SK-N-SH (cell line): Measurements from ENCODE around the gene SLC35F6. TPM values are rescaled to one million over a fixed set of nuclear protein-coding genes. Genes with fewer than 3 reads are reported as not detected.

Source experiments
- CTCF ChIA-PET: fragments of 300-600, 350-600 bp; formaldehyde crosslinking; extraction: SDS; loops from one replicate; lab custom pipeline; 2021; lab: Yijun Ruan, JAX
- POLR2A ChIA-PET: fragments of 350-600 bp; sonication (Branson Sonifier 250); formaldehyde crosslinking; extraction: SDS; loops from one replicate; lab custom pipeline; 2020; ENCODE audit warnings: antibody characterized with exemption, inconsistent platforms; lab: Yijun Ruan, JAX
- DNase-seq: peaks from one replicate; pipeline ENCODE4 v3.0.0; 2012
- H2AFZ ChIP-seq: fragments of 200-600 bp; sonication (generic); 2 replicates; pipeline ENCODE4 v1.8.1; 2016; ENCODE audit warnings: antibody characterized with exemption, mild to moderate bottlenecking, low read depth
- H3F3A ChIP-seq: fragments of 200-600 bp; sonication (generic); replicated peaks from 2 replicates; pipeline ENCODE3; 2016; ENCODE audit warnings: antibody characterized with exemption, mild to moderate bottlenecking; ENCODE audit not compliant: insufficient read depth
- H3K27ac ChIP-seq, 2 experiments: fragments of 200-500 bp in 1 of 2; fragments of 200-600 bp in 1 of 2; sonication (Bioruptor generic) in 1 of 2; sonication (generic), shearing (Covaris generic) in 1 of 2; 2 replicates each; pipeline versions ENCODE4 v1.5.1 to v1.6.1; 2014 to 2016; ENCODE audit warnings: low read depth in 2 of 2, inconsistent platforms in 1 of 2, low read length in 1 of 2, mild to moderate bottlenecking in 1 of 2, mixed read lengths in 1 of 2
- H3K27me3 ChIP-seq: fragments of 200-600 bp; sonication (generic), shearing (Covaris generic); 2 replicates; pipeline ENCODE4 v1.6.1; 2016; ENCODE audit warnings: mixed run types; ENCODE audit not compliant: insufficient read depth
- H3K36me3 ChIP-seq, 2 experiments: fragments of 200-500 bp in 1 of 2; fragments of 200-600 bp in 1 of 2; sonication (Bioruptor generic) in 1 of 2; sonication (generic) in 1 of 2; replicated peaks in 1 of 2; 2 replicates each; pipeline versions ENCODE3 to v1.5.1; 2014 to 2016; ENCODE audit warnings: low read length in 1 of 2, mild to moderate bottlenecking in 1 of 2; ENCODE audit not compliant: insufficient read depth in 2 of 2, control insufficient read depth in 1 of 2
- H3K4me1 ChIP-seq, 2 experiments: fragments of 200-500 bp in 1 of 2; fragments of 200-600 bp in 1 of 2; sonication (Bioruptor generic) in 1 of 2; sonication (generic), shearing (Covaris generic) in 1 of 2; 2 replicates each; pipeline versions ENCODE4 v1.5.1 to v1.6.1; 2014 to 2016; ENCODE audit warnings: low read depth in 1 of 2, low read length in 1 of 2, mixed run types in 1 of 2; ENCODE audit not compliant: insufficient read depth in 2 of 2, control insufficient read depth in 1 of 2
- H3K4me2 ChIP-seq: fragments of 200-600 bp; sonication (generic), shearing (Covaris generic); 2 replicates; pipeline ENCODE4 v1.6.1; 2017; ENCODE audit warnings: mixed run types
- H3K4me3 ChIP-seq, 2 experiments: fragments of 200-500 bp in 1 of 2; fragments of 200-600 bp in 1 of 2; sonication (Bioruptor generic) in 1 of 2; sonication (generic), shearing (Covaris generic) in 1 of 2; 2 replicates each; pipeline versions ENCODE4 v1.5.1 to v1.8.1; 2014 to 2016; ENCODE audit warnings: low read depth in 2 of 2, inconsistent platforms in 1 of 2, low read length in 1 of 2, mild to moderate bottlenecking in 1 of 2, mixed read lengths in 1 of 2, moderate library complexity in 1 of 2
- H3K79me2 ChIP-seq: fragments of 200-600 bp; sonication (generic); 2 replicates; pipeline ENCODE4 v1.8.1; 2017; ENCODE audit warnings: mild to moderate bottlenecking; ENCODE audit not compliant: insufficient read depth
- H3K9ac ChIP-seq: fragments of 200-600 bp; sonication (generic); 2 replicates; pipeline ENCODE4 v1.6.1; 2017; ENCODE audit warnings: mixed run types
- H3K9me2 ChIP-seq: fragments of 200-600 bp; sonication (generic); 2 replicates; pipeline ENCODE4 v1.6.1; 2017; ENCODE audit warnings: mixed run types
- H3K9me3 ChIP-seq: fragments of 200-600 bp; sonication (generic); 2 replicates; pipeline ENCODE4 v1.6.1; 2017; ENCODE audit warnings: mixed run types, mild to moderate bottlenecking, moderate library complexity
- H4K20me1 ChIP-seq: fragments of 200-600 bp; sonication (generic); 2 replicates; pipeline ENCODE4 v1.6.1; 2017; ENCODE audit warnings: mild to moderate bottlenecking, mixed run types; ENCODE audit not compliant: insufficient read depth
- EZH2phosphoT487 ChIP-seq: fragments of 200-600 bp; sonication (generic); IDR thresholded peaks from 2 replicates; pipeline ENCODE4 v1.6.1; 2017; ENCODE audit warnings: low read depth, mixed run types, mild to moderate bottlenecking, antibody characterized with exemption, moderate library complexity, borderline replicate concordance
- FOSL2 ChIP-seq: IDR thresholded peaks from 2 replicates; pipeline ENCODE4 v1.4.0; 2012; ENCODE audit warnings: low read depth, mild to moderate bottlenecking, moderate library complexity, borderline replicate concordance
- FOXJ3 ChIP-seq: sonication (generic); formaldehyde crosslinking; IDR thresholded peaks from 2 replicates; pipeline ENCODE4 v1.5.1; 2020; ENCODE audit warnings: mild to moderate bottlenecking, missing genetic modification reagents
- GABPA ChIP-seq: IDR thresholded peaks from 2 replicates; pipeline ENCODE4 v1.4.0; 2012; ENCODE audit warnings: low read depth, mild to moderate bottlenecking
- JUND ChIP-seq: IDR thresholded peaks from 2 replicates; pipeline ENCODE4 v1.4.0; 2012
- MEF2A ChIP-seq: IDR thresholded peaks from 2 replicates; pipeline ENCODE4 v1.4.0; 2012; ENCODE audit warnings: low read depth, borderline replicate concordance
- RAD21 ChIP-seq: IDR thresholded peaks from 2 replicates; pipeline ENCODE4 v1.6.1; 2012; ENCODE audit warnings: mild to moderate bottlenecking, low read length
- RFX5 ChIP-seq: IDR thresholded peaks from 2 replicates; pipeline ENCODE4 v1.6.1; 2012; ENCODE audit warnings: mild to moderate bottlenecking, improper control_type of control experiment, low read length
- SIN3A ChIP-seq: IDR thresholded peaks from 2 replicates; pipeline ENCODE4 v1.6.1; 2012; ENCODE audit warnings: low read depth, mild to moderate bottlenecking, low read length, moderate library complexity, borderline replicate concordance
- TEAD4 ChIP-seq: IDR thresholded peaks from 2 replicates; pipeline ENCODE4 v1.4.0; 2012; ENCODE audit warnings: mild to moderate bottlenecking, borderline replicate concordance; ENCODE audit not compliant: insufficient read depth
- YY1 ChIP-seq: IDR thresholded peaks from 2 replicates; pipeline ENCODE4 v1.4.0; 2012; ENCODE audit warnings: low read depth, mild to moderate bottlenecking
- WGBS: methylation state at CpG from one replicate; pipeline ENCODE4 v1.1.6; 2017; ENCODE audit warnings: low lambda C conversion rate; 5-methylcytosine and 5-hydroxymethylcytosine counted together
- polyA plus RNA-seq, 3 experiments: library from polyadenylated mRNA; depleted of rRNA; stranded (reverse); fragments of >200 nt; gene quantifications; 2 replicates each; pipeline ENCODE4 v1.2.3, GENCODE V29; 2012
- TF ChIP-seq, protein P1 (sequence below): IDR thresholded peaks from 2 replicates; pipeline ENCODE4 v1.4.0; 2012; ENCODE audit warnings: low read depth, borderline replicate concordance
- TF ChIP-seq, protein P2 (sequence below): fragments of 150-350 bp; IDR thresholded peaks from 2 replicates; pipeline ENCODE4 v1.6.1; 2016; ENCODE audit warnings: mild to moderate bottlenecking, low read depth, low read length
- TF ChIP-seq, protein P3 (sequence below): IDR thresholded peaks from 2 replicates; pipeline ENCODE4 v1.4.0; 2012; ENCODE audit warnings: low read depth
- TF ChIP-seq, protein P4 (sequence below): IDR thresholded peaks from 2 replicates; pipeline ENCODE4 v1.6.1; 2012; ENCODE audit warnings: mild to moderate bottlenecking, low read depth, low read length, moderate library complexity

Gene SLC35F6
- polyA plus RNA-seq, 1 of the 3 experiments (the other 2 are of a cell fraction), result 16.0 TPM

DNA sequence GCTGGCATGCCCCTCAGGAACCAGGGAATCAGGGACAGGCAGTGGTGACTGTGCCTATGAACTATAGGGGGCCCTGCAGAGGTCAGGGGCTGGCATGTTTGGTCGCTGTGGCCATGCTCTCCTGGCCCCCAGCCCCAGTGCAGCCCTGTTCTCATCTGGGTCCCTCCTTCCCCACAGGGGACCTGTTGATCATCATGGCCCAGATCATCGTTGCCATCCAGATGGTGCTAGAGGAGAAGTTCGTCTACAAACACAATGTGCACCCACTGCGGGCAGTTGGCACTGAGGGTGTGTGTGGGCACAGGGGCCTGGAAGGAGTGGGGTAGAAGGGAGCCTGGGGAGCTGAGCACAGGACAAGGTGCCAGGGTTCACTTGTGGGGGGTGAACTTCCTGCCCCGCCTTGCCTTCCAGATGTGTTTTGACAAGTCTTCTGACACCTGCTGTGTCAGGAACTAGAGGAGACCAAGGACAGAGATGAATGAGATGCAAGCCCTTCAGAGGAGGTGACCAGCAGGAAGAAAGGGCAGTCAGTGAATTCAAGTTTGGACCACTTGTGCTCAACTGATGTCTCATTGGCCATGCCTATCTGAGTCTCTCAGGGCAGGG is 12.2 kb downstream of the SLC35F6 start (continued):
- TF ChIP-seq, protein P1, sequence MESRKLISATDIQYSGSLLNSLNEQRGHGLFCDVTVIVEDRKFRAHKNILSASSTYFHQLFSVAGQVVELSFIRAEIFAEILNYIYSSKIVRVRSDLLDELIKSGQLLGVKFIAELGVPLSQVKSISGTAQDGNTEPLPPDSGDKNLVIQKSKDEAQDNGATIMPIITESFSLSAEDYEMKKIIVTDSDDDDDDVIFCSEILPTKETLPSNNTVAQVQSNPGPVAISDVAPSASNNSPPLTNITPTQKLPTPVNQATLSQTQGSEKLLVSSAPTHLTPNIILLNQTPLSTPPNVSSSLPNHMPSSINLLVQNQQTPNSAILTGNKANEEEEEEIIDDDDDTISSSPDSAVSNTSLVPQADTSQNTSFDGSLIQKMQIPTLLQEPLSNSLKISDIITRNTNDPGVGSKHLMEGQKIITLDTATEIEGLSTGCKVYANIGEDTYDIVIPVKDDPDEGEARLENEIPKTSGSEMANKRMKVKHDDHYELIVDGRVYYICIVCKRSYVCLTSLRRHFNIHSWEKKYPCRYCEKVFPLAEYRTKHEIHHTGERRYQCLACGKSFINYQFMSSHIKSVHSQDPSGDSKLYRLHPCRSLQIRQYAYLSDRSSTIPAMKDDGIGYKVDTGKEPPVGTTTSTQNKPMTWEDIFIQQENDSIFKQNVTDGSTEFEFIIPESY, result no peak

DNA sequence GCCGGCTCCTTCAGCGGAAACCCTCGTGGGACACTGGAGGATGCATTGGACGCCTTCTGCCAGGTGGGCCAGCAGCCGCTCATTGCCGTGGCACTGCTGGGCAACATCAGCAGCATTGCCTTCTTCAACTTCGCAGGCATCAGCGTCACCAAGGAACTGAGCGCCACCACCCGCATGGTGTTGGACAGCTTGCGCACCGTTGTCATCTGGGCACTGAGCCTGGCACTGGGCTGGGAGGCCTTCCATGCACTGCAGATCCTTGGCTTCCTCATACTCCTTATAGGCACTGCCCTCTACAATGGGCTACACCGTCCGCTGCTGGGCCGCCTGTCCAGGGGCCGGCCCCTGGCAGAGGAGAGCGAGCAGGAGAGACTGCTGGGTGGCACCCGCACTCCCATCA is 14.0 kb downstream of the SLC35F6 start:
- no peak overlapping the region for H3K4me2 ChIP-seq
- no peak overlapping the region for H2AFZ ChIP-seq
- H3K9me3 ChIP-seq, result no peaks in the 10 kb centered on the region
- peaks cover 26 to 54% of the 10 kb centered on the region in 2 experiments for H3K36me3 ChIP-seq
- H3K27me3 ChIP-seq, result no peaks in the 10 kb centered on the region
- H3K4me1 ChIP-seq, result 0 out of 4 replicates have a peak, but pooled peaks cover 0 to 7% of the 10 kb centered on the region in 2 experiments
- 94% methylated on average over 9 of the region's 18 CpGs for WGBS
- no peak for DNase-seq
- no peak for TF ChIP-seq TEAD4
- TF ChIP-seq, protein P2, sequence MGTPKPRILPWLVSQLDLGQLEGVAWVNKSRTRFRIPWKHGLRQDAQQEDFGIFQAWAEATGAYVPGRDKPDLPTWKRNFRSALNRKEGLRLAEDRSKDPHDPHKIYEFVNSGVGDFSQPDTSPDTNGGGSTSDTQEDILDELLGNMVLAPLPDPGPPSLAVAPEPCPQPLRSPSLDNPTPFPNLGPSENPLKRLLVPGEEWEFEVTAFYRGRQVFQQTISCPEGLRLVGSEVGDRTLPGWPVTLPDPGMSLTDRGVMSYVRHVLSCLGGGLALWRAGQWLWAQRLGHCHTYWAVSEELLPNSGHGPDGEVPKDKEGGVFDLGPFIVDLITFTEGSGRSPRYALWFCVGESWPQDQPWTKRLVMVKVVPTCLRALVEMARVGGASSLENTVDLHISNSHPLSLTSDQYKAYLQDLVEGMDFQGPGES, result no peak
- TF ChIP-seq SIN3A, result no peak
- no peak for TF ChIP-seq YY1
- no peak for TF ChIP-seq FOXJ3 (CRISPR knock-in tag)
- no peak for TF ChIP-seq RAD21
- no peak for TF ChIP-seq EZH2phosphoT487
- TF ChIP-seq, protein P3, sequence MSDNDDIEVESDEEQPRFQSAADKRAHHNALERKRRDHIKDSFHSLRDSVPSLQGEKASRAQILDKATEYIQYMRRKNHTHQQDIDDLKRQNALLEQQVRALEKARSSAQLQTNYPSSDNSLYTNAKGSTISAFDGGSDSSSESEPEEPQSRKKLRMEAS, result no peak
- TF ChIP-seq MEF2A, result no peak
- TF ChIP-seq, protein P4, sequence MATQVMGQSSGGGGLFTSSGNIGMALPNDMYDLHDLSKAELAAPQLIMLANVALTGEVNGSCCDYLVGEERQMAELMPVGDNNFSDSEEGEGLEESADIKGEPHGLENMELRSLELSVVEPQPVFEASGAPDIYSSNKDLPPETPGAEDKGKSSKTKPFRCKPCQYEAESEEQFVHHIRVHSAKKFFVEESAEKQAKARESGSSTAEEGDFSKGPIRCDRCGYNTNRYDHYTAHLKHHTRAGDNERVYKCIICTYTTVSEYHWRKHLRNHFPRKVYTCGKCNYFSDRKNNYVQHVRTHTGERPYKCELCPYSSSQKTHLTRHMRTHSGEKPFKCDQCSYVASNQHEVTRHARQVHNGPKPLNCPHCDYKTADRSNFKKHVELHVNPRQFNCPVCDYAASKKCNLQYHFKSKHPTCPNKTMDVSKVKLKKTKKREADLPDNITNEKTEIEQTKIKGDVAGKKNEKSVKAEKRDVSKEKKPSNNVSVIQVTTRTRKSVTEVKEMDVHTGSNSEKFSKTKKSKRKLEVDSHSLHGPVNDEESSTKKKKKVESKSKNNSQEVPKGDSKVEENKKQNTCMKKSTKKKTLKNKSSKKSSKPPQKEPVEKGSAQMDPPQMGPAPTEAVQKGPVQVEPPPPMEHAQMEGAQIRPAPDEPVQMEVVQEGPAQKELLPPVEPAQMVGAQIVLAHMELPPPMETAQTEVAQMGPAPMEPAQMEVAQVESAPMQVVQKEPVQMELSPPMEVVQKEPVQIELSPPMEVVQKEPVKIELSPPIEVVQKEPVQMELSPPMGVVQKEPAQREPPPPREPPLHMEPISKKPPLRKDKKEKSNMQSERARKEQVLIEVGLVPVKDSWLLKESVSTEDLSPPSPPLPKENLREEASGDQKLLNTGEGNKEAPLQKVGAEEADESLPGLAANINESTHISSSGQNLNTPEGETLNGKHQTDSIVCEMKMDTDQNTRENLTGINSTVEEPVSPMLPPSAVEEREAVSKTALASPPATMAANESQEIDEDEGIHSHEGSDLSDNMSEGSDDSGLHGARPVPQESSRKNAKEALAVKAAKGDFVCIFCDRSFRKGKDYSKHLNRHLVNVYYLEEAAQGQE, result no peak
- TF ChIP-seq FOSL2, result no peak
- TF ChIP-seq JUND, result no peak
- no peak for TF ChIP-seq RFX5
- no peak for TF ChIP-seq GABPA
- H3K9me2 ChIP-seq, result no peaks in the 10 kb centered on the region
- H3K79me2 ChIP-seq, result peaks cover 18% of the 10 kb centered on the region; the same call in 1 of the 2 replicates
- peak overlapping the region in 1 of 2 experiments; percentile 16; a peak in 1 of 4 replicates for H3K27ac ChIP-seq
- H3K4me3 ChIP-seq, result no peak overlapping the region
- ChIA-PET CTCF (interaction anchor here (1.5 to 2.9 kb wide), 5 partner anchors 9 to 173 kb away, joined by 5 to 9 read pairs (median 7); partner anchors contain the start of gene SLC35F6), POLR2A (interaction anchor here (0.6 kb wide), 1 partner anchor 54 kb away, joined by 4 read pairs; no protein-coding TSS in a partner anchor)
- peaks cover 8% of the 10 kb centered on the region; the same call in 1 of the 2 replicates for H4K20me1 ChIP-seq
- H3K9ac ChIP-seq, result no peak overlapping the region
- peaks cover 9% of the 10 kb centered on the region for H3F3A ChIP-seq
